Choroid plexus epithelial cell (primary cell): ENCODE results near the gene TNIP2.
"Not testable (repeated sequence)": the region's sequence is repeated elsewhere in the genome, so short reads cannot be mapped to it uniquely, and the experiment has no call there.

Source experiments
- DNase-seq: peaks from one replicate; pipeline ENCODE4 v3.0.0-alpha.2; 2010; ENCODE audit warnings: low read depth
- H3K4me3 ChIP-seq: 2 replicates; pipeline ENCODE4 v1.5.1; 2011; ENCODE audit warnings: low read depth, mild to moderate bottlenecking, control low read depth, low read length, moderate library complexity
- CTCF ChIP-seq: conservative IDR thresholded peaks from 2 replicates; pipeline ENCODE4 v1.5.1; 2011; ENCODE audit warnings: low read depth, mild to moderate bottlenecking, control low read depth, inconsistent platforms, low read length, moderate library complexity

The TNIP2 gene

GRCh38 chr4:2731907-2732317, 24.2 kb downstream of the TNIP2 start:
- no peak for DNase-seq
- no peak overlapping the region for H3K4me3 ChIP-seq
- no peak for TF ChIP-seq CTCF

GRCh38 chr4:2729533-2729875, 26.6 kb downstream of the TNIP2 start:
- DNase-seq = no peak
- TF ChIP-seq CTCF = no peak
- H3K4me3 ChIP-seq = no peak overlapping the region

GRCh38 chr4:2728806-2729532, 27.2 kb downstream of the TNIP2 start:
- no peak for DNase-seq
- TF ChIP-seq CTCF = no peak

GRCh38 chr4:2728221-2728620, 27.9 kb downstream of the TNIP2 start:
- TF ChIP-seq CTCF = no peak
- H3K4me3 ChIP-seq = no peak overlapping the region
- DNase-seq = no peak

More at GRCh38 chr4:2728806-2729532, 27.2 kb downstream of the TNIP2 start:
- no peak overlapping the region for H3K4me3 ChIP-seq

- not testable (repeated sequence) for H3K4me3 ChIP-seq, DNase-seq
These were observed 29.3 kb downstream of the TNIP2 start for GRCh38 chr4:2726881-2727280.

- H3K4me3 ChIP-seq = no peak overlapping the region
- no peak for TF ChIP-seq CTCF
- DNase-seq = no peak
These were observed 30.8 kb downstream of the TNIP2 start for GRCh38 chr4:2725380-2725779.

- DNase-seq = peak; percentile 61
- TF ChIP-seq CTCF = no peak
- no peak overlapping the region for H3K4me3 ChIP-seq
These were observed 32.4 kb downstream of the TNIP2 start for GRCh38 chr4:2723751-2724150.
